ENCODE data around the gene DUSP9.
"Not testable (repeated sequence)": the region's sequence is repeated elsewhere in the genome, so short reads cannot be mapped to it uniquely, and the experiment has no call there.

The DUSP9 gene

GRCh38 chrX:153694687-153695270 is 47.8 kb downstream of the DUSP9 start:
- no peaks in the 10 kb centered on the region for H3K4me1 ChIP-seq (ENCODE audit: control insufficient read depth, insufficient read depth, low read length, poor library complexity, severe bottlenecking)
- no peaks in the 10 kb centered on the region for H3K27me3 ChIP-seq (replicated peaks; ENCODE audit: control insufficient read depth, insufficient read depth, low read length, poor library complexity, severe bottlenecking)
- no peak for DNase-seq
- H3K27ac ChIP-seq (ENCODE audit: insufficient read depth, low read length, poor library complexity, severe bottlenecking), result no peak overlapping the region
- H3K36me3 ChIP-seq (ENCODE audit: control insufficient read depth, insufficient read depth, low read length), result no peaks in the 10 kb centered on the region
- H3K9me3 ChIP-seq (ENCODE audit: control insufficient read depth, low read length), result no peaks in the 10 kb centered on the region
- H3K4me3 ChIP-seq (ENCODE audit: insufficient read depth, low read depth, low read length, poor library complexity, severe bottlenecking), result no peak overlapping the region

GRCh38 chrX:153696100-153696499 is 49.1 kb downstream of the DUSP9 start:
- no peaks in the 10 kb centered on the region for H3K9me3 ChIP-seq (ENCODE audit: control insufficient read depth, low read length)
- no peak overlapping the region for H3K4me3 ChIP-seq (ENCODE audit: insufficient read depth, low read depth, low read length, poor library complexity, severe bottlenecking)
- H3K27ac ChIP-seq (ENCODE audit: insufficient read depth, low read length, poor library complexity, severe bottlenecking), result no peak overlapping the region
- H3K27me3 ChIP-seq (replicated peaks; ENCODE audit: control insufficient read depth, insufficient read depth, low read length, poor library complexity, severe bottlenecking), result no peaks in the 10 kb centered on the region
- no peak for DNase-seq
- no peaks in the 10 kb centered on the region for H3K4me1 ChIP-seq (ENCODE audit: control insufficient read depth, insufficient read depth, low read length, poor library complexity, severe bottlenecking)
- H3K36me3 ChIP-seq (ENCODE audit: control insufficient read depth, insufficient read depth, low read length), result no peaks in the 10 kb centered on the region

GRCh38 chrX:153696538-153696937 is 49.5 kb downstream of the DUSP9 start:
- H3K27ac ChIP-seq (ENCODE audit: insufficient read depth, low read length, poor library complexity, severe bottlenecking); H3K36me3 ChIP-seq (ENCODE audit: control insufficient read depth, insufficient read depth, low read length); H3K9me3 ChIP-seq (ENCODE audit: control insufficient read depth, low read length); H3K27me3 ChIP-seq (replicated peaks; ENCODE audit: control insufficient read depth, insufficient read depth, low read length, poor library complexity, severe bottlenecking); H3K4me3 ChIP-seq (ENCODE audit: insufficient read depth, low read depth, low read length, poor library complexity, severe bottlenecking); DNase-seq; H3K4me1 ChIP-seq (ENCODE audit: control insufficient read depth, insufficient read depth, low read length, poor library complexity, severe bottlenecking): not testable (repeated sequence)

GRCh38 chrX:153696986-153697722 is 50.2 kb downstream of the DUSP9 start:
- H3K36me3 ChIP-seq (ENCODE audit: control insufficient read depth, insufficient read depth, low read length); DNase-seq; H3K4me3 ChIP-seq (ENCODE audit: insufficient read depth, low read depth, low read length, poor library complexity, severe bottlenecking); H3K27me3 ChIP-seq (replicated peaks; ENCODE audit: control insufficient read depth, insufficient read depth, low read length, poor library complexity, severe bottlenecking); H3K9me3 ChIP-seq (ENCODE audit: control insufficient read depth, low read length); H3K27ac ChIP-seq (ENCODE audit: insufficient read depth, low read length, poor library complexity, severe bottlenecking); H3K4me1 ChIP-seq (ENCODE audit: control insufficient read depth, insufficient read depth, low read length, poor library complexity, severe bottlenecking): not testable (repeated sequence)

GRCh38 chrX:153697924-153698865 is 51.2 kb downstream of the DUSP9 start:
- peaks cover 13% of the 10 kb centered on the region for H3K36me3 ChIP-seq (ENCODE audit: control insufficient read depth, insufficient read depth, low read length)
- H3K27ac ChIP-seq (ENCODE audit: insufficient read depth, low read length, poor library complexity, severe bottlenecking), result no peak overlapping the region
- no peaks in the 10 kb centered on the region for H3K4me1 ChIP-seq (ENCODE audit: control insufficient read depth, insufficient read depth, low read length, poor library complexity, severe bottlenecking)
- no peak overlapping the region for H3K4me3 ChIP-seq (ENCODE audit: insufficient read depth, low read depth, low read length, poor library complexity, severe bottlenecking)
- no peaks in the 10 kb centered on the region for H3K27me3 ChIP-seq (replicated peaks; ENCODE audit: control insufficient read depth, insufficient read depth, low read length, poor library complexity, severe bottlenecking)
- DNase-seq, result no peak
- H3K9me3 ChIP-seq (ENCODE audit: control insufficient read depth, low read length), result no peaks in the 10 kb centered on the region

GRCh38 chrX:153699210-153699783 is 52.3 kb downstream of the DUSP9 start:
- not testable (repeated sequence) for H3K27me3 ChIP-seq (replicated peaks; ENCODE audit: control insufficient read depth, insufficient read depth, low read length, poor library complexity, severe bottlenecking); H3K27ac ChIP-seq (ENCODE audit: insufficient read depth, low read length, poor library complexity, severe bottlenecking); H3K4me3 ChIP-seq (ENCODE audit: insufficient read depth, low read depth, low read length, poor library complexity, severe bottlenecking); H3K4me1 ChIP-seq (ENCODE audit: control insufficient read depth, insufficient read depth, low read length, poor library complexity, severe bottlenecking); DNase-seq; H3K9me3 ChIP-seq (ENCODE audit: control insufficient read depth, low read length)
- H3K36me3 ChIP-seq (ENCODE audit: control insufficient read depth, insufficient read depth, low read length), result peaks cover 24% of the 10 kb centered on the region

GRCh38 chrX:153699784-153700371 is 52.9 kb downstream of the DUSP9 start:
- DNase-seq, result not testable (repeated sequence)

GRCh38 chrX:153700376-153700945 is 53.5 kb downstream of the DUSP9 start:
- no peaks in the 10 kb centered on the region for H3K27me3 ChIP-seq (replicated peaks; ENCODE audit: control insufficient read depth, insufficient read depth, low read length, poor library complexity, severe bottlenecking)
- peaks cover 24% of the 10 kb centered on the region for H3K36me3 ChIP-seq (ENCODE audit: control insufficient read depth, insufficient read depth, low read length)
- H3K4me3 ChIP-seq (ENCODE audit: insufficient read depth, low read depth, low read length, poor library complexity, severe bottlenecking), result no peak overlapping the region
- no peak overlapping the region for H3K27ac ChIP-seq (ENCODE audit: insufficient read depth, low read length, poor library complexity, severe bottlenecking)
- no peaks in the 10 kb centered on the region for H3K4me1 ChIP-seq (ENCODE audit: control insufficient read depth, insufficient read depth, low read length, poor library complexity, severe bottlenecking)
- H3K9me3 ChIP-seq (ENCODE audit: control insufficient read depth, low read length), result no peaks in the 10 kb centered on the region
- DNase-seq, result no peak

More at GRCh38 chrX:153699784-153700371, 52.9 kb downstream of the DUSP9 start:
- not testable (repeated sequence) for H3K27me3 ChIP-seq (replicated peaks; ENCODE audit: control insufficient read depth, insufficient read depth, low read length, poor library complexity, severe bottlenecking); H3K9me3 ChIP-seq (ENCODE audit: control insufficient read depth, low read length); H3K4me3 ChIP-seq (ENCODE audit: insufficient read depth, low read depth, low read length, poor library complexity, severe bottlenecking); H3K27ac ChIP-seq (ENCODE audit: insufficient read depth, low read length, poor library complexity, severe bottlenecking); H3K4me1 ChIP-seq (ENCODE audit: control insufficient read depth, insufficient read depth, low read length, poor library complexity, severe bottlenecking)
- H3K36me3 ChIP-seq (ENCODE audit: control insufficient read depth, insufficient read depth, low read length), result peaks cover 24% of the 10 kb centered on the region

Data from effector memory CD4-positive, alpha-beta T cell (primary cell).